Suprapubic skin (tissue), 4 donors: ENCODE results near the gene KLF15.

Experiments
- CTCF ChIP-seq, 2 donors: fragments of 200-600 bp in 1 of 2; fragments of 450-650 bp in 1 of 2; sonication (generic) in 1 of 2; IDR thresholded peaks; one replicate each; pipeline ENCODE4 v1.5.1; 2016 to 2019; ENCODE audit warnings: antibody characterized with exemption in 2 of 2, mild to moderate bottlenecking in 1 of 2, moderate library complexity in 1 of 2
- EP300 ChIP-seq: sonication (generic); formaldehyde crosslinking; IDR thresholded peaks from one replicate; pipeline ENCODE4 v1.6.1; 2017; ENCODE audit warnings: antibody characterized with exemption
- POLR2A ChIP-seq, 2 donors: fragments of 450-650 bp; IDR thresholded peaks; one replicate each; pipeline ENCODE4 v1.6.1; 2017; ENCODE audit warnings: antibody characterized with exemption in 2 of 2, mild to moderate bottlenecking in 2 of 2, moderate library complexity in 2 of 2
- POLR2AphosphoS5 ChIP-seq, 3 donors: sonication (generic); formaldehyde crosslinking; IDR thresholded peaks; one replicate each; pipeline ENCODE4 v1.6.1; 2017; ENCODE audit warnings: antibody characterized with exemption in 3 of 3

- TF ChIP-seq CTCF (IDR thresholded peaks at IDR 0.05) (no peak), POLR2AphosphoS5 (IDR thresholded peaks at IDR 0.05) (no peak), POLR2A (IDR thresholded peaks at IDR 0.05) (no peak), EP300 (no peak)
These were observed 44.5 kb upstream of the KLF15 start for GRCh38 chr3:126401611-126402160.
